ENCODE results near the gene TK1.
A peak's percentile ranks its signal among the peaks of the same experiment; 100 is the strongest.

The TK1 gene

DNA sequence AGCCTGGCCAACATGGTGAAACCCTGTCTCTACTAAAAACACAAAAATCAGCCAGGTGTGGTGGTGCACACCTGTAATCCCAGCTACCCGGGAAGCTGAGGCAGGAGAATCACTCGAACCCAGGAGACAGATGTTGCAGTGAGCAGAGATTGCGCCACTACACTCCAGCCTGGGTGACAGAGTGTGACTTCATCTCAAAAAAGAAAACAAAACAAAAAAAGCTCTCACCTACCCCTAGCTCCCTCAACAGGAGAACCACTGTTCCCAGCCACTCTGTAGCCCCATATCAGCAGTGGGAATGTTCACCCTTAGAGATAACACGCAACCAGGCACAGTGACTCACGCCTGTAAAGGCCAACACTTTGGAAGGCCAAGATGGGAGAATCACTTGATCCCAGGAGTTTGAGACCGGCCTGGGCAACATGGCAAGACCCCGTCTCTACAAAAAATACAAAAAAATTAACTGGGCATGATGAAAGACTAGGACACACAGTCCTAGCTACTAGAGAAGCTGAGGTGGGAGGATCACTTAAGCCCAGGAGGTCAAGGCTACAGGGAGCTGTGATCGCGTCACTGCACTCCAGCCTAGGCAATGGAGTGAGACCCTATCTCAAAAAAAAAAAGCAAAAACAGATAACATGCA lies 50.9 kb downstream of the TK1 start:
- DNase-seq (ENCODE audit: low read depth in 2 of 3, low spot score in 1 of 3) = no peak

DNA sequence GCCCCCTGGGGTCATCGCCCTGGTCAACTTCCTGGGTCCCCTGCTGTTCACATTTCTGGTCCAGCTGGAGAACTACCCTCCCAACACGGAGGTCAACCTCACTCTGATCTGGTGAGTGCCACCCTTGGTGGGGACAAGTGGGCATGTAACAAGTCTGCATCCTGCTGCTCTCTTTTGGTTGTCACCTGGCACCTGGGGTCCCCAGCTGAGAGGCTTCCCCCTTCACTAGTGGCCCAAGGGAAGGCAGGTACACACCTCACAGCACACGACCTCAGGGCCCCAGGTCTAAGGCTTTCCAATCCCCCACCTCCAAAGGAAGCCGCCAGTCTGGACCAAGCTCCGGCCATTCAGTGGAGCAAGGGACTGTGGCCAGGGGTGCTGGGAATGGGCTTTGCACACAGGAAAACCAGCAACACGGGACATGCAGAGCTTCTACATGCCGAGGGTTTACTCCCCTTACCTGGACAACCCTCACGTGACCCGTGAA lies 51.9 kb downstream of the TK1 start:
- DNase-seq (ENCODE audit: low read depth in 2 of 3, low spot score in 1 of 3) = no peak

DNA sequence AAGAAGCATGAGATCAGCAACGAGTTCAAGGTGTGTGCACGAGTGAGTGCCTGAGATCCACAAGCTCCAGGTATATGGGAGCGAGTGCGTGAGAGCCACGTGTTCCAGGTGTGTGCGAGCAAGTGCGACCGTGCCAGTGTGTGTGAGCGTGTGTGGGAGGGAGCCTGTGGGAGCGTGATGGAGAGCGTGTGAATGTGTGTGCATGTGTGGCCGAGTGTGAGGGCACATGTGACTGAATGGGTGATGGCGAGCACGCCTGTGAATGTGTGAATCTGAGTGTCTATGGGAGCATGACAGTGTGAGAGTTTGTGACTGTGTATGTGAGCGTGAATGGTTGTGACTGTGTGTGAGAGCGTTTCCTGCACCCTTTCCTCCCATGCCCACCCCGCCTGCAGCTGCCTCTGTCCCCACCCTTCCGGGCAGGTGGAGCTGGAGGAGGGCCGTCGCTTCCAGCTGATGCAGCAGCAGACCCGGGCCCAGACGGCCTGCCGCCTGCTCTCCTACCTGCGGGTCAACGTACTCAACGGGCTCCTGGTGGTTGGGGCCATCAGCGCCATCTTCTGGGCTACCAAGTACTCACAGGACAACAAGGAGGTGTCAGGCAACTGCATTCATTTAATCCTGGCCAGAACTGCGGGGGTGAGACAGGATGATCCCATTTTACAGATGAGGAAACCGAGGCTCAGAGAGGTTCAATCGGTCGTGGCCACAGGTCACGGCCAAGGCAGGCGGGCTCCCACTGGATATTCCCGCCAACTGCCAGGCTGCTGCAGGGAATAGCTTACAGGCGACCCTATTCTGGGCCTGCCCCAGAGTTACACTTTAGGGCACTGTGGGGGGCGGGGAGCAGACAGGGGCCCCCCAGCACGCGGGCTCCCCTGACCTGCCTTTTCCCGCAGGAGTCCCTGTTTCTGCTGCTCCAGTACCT lies 52.6 kb downstream of the TK1 start:
- peak; percentile 62 to 68 (median 64) for DNase-seq (ENCODE audit: low read depth in 2 of 3, low spot score in 1 of 3)

DNA sequence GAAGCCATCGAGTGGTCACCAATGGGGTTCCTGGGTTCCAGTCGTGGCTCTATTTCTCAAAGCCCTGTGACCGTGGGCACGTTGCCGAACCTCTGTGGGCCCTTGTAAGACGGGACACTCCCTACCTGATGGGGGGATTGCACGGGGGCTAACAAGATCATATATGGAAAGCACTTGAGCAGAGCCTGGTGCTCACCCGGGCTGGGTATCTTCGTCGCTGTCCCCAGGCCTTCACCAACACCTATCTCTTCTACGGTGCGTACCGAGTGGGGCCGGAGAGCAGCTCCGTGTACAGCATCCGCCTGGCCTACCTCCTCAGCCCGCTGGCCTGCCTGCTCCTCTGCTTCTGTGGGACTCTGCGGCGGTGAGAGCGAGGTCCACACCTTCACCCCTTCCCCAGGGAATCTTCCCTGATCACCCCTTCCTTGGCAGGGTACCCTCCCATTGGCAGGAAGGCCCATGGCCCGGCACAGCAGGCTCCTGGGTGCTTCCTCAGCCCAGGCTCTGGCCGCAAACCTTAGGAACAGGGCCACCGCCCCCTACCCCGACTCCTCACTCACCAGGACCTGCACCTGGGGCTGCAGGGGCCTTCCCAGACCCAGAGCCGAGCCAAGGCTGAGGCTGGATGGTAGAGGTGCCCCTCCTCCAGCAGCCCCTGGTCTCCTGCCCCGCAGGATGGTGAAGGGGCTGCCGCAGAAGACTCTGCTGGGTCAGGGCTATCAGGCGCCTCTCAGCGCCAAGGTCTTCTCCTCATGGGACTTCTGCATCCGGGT lies 53.5 kb downstream of the TK1 start:
- no peak for DNase-seq (ENCODE audit: low read depth in 2 of 3, low spot score in 1 of 3)

DNA sequence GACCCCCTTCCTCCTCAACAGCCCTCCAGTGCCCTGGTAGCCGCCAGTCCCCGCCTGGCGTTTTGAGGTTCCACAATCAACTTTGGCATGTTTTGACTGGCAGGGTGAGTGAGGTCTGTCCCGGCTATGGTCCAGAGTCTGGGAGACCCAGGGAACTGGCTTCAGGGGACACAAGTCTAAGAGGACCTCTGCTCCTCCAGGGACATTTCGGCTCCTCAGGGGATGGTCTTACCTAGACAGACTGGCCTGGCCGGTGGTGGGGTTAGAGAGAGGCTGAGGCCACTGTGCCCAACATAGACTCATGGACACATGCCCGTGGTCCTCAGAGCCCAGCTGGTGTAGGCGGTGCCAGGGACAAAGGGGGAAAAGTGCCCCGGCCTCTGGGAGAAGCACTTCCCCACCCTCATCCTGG lies 54.1 kb downstream of the TK1 start:
- no peak for DNase-seq (ENCODE audit: low read depth in 2 of 3, low spot score in 1 of 3)

DNA sequence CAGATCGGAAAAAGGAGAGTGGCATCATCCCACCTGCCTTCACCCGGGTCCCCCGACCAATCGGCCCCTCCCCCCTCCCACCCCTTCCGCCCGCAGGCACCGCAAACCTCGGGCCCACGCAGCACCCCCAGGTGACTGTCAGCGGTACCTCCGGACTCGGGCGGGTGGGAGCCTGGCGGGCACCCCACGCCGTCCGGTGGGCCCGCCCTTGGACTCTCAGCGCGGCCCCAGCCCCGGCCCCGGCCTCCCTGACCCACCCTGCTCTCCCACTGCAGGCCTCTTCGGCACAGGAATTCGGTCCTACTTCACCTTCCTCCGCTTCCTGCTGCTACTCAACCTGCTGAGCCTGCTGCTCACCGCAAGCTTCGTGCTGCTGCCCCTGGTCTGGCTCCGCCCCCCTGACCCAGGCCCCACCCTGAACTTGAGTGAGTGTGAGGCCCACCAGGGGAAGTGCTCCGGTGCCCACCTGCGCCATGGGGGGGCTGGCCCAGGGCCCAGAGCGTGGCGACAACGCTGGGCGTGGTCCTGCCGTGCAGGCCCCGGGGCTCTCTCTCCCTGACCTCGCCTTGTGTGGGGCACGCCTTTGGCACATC lies 54.7 kb downstream of the TK1 start:
- DNase-seq (ENCODE audit: low read depth in 2 of 3, low spot score in 1 of 3) = no peak

DNA sequence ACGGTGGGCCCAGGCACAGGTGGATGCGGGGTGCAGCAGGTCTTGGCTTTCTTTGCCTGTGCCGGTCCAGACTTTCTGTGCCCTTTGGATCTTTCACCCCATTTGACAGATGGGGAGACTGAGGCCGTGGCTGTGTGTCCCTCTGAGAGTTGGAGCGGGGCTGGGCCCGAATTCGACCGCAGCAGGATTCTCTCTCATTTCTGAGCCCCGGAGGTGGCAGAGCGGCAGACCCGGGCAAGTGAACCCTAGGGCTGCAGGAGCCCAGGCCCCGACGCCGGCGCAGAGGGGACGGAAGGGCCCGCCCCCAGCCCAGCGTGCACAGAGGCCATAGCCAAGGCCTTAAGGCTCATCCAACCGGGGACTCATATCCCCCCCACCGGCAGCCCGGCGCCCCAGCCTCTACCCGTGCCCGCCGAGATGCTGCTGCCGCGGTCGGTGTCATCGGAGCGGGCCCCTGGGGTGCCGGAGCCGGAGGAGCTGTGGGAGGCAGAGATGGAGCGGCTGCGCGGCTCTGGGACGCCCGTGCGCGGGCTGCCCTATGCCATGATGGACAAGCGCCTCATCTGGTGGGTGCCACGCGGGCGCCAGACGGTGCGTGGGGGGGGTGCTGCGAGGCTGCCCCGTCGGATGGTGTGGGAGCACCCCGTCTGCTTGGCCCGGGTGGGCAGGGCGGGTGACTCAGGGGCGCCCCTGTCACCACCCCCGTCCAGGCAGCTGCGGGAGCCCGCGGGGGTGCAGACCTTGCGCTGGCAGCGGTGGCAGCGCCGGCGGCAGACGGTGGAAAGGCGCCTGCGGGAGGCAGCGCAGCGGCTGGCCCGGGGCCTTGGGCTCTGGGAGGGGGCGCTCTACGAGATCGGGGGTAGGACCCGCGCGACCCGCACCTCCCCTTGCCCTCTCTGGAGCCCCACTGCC lies 55.4 kb downstream of the TK1 start:
- DNase-seq (ENCODE audit: low read depth in 2 of 3, low spot score in 1 of 3) = no peak

DNA sequence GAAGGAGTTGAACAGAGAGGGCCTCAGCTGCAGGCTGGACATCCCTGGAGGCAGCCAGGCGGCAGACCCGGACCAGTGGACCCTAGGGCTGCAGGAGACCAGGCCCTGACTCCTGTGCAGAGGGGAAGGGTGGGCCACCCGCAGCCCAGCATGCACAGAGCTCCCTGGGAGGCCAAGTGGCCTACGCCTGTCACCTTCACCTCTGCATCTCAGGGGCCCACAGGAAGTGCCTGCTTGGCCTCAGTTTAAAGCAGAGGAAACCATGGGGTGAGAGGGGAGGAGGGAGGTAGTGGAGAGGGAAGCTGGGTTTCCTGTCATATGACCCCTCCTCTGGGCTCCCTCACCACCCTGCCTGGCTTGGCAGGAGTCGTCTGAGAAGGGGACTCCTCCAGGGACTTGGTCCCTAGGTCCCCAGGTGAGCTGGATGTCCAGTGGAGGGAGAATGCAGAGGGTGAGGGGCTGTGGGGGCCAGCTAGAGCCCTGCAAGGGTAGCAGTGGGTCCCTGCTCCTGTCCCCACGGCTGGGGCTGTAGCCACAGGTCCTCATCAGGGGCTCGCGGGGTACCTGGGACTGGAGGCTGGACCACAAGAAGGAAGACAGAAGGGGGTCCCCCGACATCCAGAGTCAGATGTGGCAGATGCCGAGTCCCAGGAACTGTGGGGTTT lies 56.3 kb downstream of the TK1 start, which contains the start of gene TMC8:
TMC8 (plus strand) TSS at position 335 of the 665 bp plus-strand sequence. CDS start 818 bp downstream, outside the sequence.
- DNase-seq (ENCODE audit: low read depth in 2 of 3, low spot score in 1 of 3) = peak in 2 of 3 donors; percentile 55 to 60

DNA sequence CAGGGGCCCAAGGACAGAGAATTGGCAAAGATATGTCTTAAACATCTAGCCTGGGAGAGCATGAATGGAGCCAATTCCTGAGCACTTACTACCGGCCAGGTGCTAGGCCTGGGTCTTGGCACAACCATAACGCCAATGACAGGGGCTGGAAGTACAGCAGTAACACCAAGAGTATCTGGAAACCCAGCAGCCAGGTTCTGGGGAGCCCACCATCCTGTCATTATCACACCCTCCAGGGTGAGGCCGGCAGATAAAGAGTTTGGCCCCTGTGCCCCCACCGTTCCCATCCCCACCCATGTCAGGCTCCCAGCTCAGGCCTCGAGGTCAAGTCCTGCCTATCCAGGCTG lies 56.8 kb downstream of the TK1 start:
- no peak for DNase-seq (ENCODE audit: low read depth in 2 of 3, low spot score in 1 of 3)

DNA sequence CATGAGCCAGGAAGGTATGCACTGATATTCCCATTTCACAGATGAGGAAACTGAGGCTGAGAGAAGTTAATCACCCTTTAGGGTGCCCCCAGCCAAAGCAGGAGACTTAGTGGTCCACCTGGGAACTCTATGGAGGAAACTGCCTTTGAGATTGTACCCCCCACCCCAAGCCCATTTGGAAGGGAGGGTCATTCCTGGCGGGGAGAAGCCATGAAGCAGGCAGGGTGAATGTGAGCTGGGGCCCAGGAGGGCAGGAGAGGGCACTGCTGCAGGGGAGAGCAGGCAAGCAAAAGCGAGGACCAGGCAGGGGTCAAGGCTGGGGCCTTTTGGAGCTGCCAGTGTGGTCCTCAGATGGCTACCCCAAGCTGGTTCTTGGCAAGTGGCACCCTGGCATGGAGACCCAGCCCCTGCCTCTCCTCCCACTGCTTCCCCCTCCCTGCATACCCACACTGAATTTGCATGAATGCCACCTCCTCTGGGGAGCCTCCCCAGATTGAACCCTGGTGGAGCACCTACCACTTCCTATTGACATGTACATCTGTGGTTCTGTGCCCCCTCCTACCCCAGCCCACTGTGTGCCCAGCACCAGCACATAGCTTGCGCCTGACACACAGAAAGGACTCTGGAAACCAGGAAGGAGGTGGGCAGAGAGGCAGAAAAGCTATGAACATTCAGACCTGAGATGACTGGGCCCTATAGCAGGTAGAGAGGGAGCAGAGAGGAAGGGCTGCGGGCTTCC lies 57.3 kb downstream of the TK1 start:
- no peak for DNase-seq (ENCODE audit: low read depth in 2 of 3, low spot score in 1 of 3)

DNA sequence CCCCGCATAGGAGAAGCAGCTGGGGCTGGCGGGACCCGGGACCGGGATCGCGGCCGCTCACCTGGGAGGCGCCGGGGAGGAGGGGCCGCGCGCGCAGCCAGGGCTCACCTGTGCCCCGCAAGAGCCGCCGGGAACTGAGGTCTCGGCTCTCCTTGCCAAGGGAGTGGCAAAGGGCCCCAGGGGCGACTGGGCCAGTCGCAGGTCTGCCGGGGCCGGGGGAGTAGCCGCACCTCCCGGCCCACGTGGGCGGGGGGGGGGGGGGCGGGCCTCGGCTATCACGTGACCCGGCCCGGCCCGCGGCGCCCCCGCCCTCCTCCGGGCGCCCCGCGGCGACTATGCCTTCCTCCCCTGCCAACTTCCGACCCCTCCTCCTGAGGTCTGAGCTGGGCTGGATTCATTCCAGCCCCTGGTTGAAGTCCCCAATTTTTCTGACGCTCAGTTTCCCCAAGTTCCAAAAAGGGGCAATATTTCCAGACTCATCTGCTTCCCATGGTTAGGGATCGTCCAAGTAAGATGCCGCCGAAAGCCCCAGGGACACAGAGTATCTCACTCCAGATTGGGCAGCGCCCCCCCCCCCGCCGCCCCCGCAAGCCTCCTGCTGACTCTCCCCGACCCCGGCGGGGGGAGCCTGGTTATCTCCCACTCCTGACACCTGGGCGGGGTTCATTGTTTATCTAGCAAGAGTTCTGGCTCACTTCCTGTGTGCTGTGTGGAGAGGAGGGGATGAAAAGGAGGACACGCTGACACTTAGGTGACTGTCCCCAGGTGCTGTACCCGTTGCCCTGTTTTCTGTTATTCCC lies 58.1 kb downstream of the TK1 start, which contains the start of gene TMC6:
TMC6 (minus strand) TSS at position 205 of the 800 bp plus-strand sequence. CDS start 1,923 bp downstream, outside the sequence.
- DNase-seq (ENCODE audit: low read depth in 2 of 3, low spot score in 1 of 3) = peak in 1 of 3 donors; percentile 57

DNA sequence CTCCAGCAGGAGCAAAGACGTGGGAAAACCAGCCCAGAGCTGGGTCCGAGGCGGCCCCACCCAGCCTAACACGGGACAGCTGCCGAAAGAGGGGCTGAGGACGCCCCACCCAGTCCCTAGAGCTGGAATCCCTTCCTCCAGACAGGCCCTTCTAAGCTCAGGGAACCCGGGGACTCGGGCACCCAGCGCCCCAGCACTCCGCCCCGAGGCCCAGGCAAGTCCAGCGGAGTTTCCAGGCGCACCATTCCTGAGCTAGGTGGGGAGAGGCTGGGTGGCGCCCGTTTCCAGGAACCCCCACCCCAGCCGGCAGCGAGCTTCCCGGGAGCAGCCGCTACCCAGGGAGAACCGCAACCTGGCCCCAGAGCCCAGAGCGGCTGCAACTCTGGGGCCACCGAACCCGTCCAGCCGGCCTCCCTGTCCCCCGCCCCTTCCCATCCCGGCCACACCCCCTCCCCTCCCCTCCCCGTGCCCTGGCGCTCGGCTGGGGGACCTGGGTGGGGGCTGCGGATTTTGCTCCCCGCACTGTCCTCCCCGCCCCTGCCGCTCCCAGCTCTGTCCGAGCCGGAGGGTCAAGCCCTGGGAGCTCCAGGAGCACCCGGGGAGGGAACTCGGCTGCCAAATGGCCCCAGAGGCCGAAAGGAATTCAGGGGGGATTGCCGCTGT lies 58.8 kb downstream of the TK1 start:
- no peak for DNase-seq (ENCODE audit: low read depth in 2 of 3, low spot score in 1 of 3)

DNA sequence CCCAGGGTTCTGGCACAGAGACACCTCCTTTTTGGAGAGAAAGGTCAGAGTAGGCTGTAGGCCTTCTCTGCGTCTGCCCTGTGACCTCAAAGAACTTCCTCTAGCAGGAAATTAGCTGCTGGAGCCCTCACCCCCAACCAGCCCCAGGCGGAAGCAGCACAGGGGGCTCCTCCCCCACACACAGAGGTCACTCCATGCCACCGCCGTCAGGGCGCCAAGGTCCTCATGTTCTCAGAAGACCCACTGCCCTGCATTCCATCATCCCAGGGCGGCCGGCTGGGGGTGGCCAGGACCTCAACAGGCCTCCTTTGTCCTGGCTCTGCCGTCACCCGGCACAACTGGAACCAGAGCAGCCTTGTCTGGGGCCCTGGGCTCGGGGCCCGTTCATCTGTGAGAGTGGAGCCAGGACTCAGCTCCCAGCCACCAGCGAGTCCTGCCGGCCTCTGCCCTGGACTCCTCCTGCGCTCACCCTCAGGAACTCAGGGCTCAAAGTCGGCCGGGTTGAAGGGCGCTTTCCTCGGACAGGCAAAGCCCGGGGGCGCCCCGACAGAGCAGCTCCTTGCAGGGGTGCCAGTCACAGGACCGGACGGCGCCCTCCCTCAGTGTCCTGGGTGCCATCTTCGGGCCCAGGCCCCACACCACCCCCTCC lies 59.5 kb downstream of the TK1 start:
- DNase-seq (ENCODE audit: low read depth in 2 of 3, low spot score in 1 of 3) = no peak

DNA sequence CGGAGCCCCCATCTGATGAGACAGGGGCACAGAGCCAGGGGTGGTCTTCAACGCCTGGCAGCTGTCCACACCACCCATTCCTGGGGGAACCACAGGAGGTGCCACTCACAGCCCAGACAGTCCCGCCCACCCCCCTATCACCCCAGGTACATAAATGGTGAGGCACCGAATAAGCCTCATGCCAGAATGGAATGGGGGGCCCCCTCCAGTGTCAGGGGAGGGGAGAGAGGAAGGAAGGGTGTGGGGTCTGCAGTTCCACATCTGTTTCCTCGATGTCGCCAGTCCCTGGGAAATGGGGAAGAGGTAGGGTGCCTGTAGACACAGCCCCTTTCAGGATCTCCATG lies 60.0 kb downstream of the TK1 start:
- DNase-seq (ENCODE audit: low read depth in 2 of 3, low spot score in 1 of 3) = no peak

DNA sequence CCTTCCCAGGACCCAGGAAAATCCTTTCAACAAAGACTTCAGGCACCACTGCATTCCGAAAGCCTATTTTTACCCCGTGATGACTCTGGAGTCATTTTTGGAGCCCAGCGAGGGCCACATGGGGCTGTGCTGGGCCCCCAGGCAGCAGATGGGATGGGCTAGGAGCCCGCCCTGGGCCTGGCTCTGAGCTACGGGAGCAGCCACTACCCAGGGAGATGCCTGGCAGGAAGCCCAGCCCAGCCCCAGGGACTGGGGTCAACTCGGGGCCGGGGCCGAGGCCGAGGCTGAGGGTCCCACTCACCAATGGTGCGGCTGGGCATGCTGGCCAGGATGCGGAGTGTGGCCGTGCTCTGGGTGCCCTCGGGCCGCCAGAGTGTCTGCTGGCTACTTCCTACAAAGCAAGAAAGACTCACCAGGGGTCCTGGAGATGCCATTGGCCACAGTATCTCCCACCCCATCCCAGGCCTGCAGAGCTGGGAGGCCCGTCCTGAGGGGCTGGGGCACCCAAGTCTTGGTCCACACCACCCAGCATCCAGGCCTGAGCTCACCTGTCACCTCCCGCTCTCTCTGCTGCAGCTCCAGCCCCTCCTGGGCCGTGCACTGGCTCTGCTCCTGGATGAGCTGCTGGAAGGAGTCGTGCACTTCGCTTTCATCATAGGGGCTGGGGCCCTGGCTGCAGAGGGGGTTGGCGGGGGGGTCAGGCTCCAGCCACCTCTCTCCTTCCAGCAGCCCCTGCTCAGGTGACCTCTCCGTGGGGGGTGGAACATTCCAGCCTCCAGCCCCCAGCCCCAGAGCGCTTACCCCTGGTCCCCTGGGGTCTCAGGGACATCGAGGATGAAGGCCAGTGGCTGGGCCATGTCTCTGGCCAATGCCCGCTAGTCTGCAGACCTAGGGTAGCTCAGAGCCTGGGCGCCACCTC lies 60.6 kb downstream of the TK1 start:
- no peak for DNase-seq (ENCODE audit: low read depth in 2 of 3, low spot score in 1 of 3)

Measured in stimulated activated CD4-positive, alpha-beta T cell treated with anti-CD3 and anti-CD28 coated beads, Interleukin-12 subunit alpha, Interleukin-12 subunit beta, amount 100 ng/mL, for 48 hours (primary cell).